Measurements from ENCODE around the gene PWP2. TPM values are rescaled to one million over a fixed set of nuclear protein-coding genes. Genes with fewer than 3 reads are reported as not detected.

Gene PWP2
- total RNA-seq, 1 experiment from 2014 or later = 6.8 TPM

- Histone ChIP-seq H3K4me3 (ENCODE audit: low read depth in 2 of 2, low read length in 2 of 2) (no peak overlapping the region), H3K36me3 (ENCODE audit: control insufficient read depth, insufficient read depth, low read length) (no peaks in the 10 kb centered on the region; the same call in none of the 2 replicates), H3K9me3 (ENCODE audit: control insufficient read depth, insufficient read depth, low read depth, low read length) (no peaks in the 10 kb centered on the region), H3K27ac (ENCODE audit: low read length) (no peak overlapping the region), H3K27me3 (ENCODE audit: control insufficient read depth, insufficient read depth, low read length) (no peaks in the 10 kb centered on the region), H3K4me1 (ENCODE audit: control insufficient read depth, insufficient read depth, low read length) (no peaks in the 10 kb centered on the region)
- BruUV-seq (replicated peaks) = no TSS peak
- intact Hi-C loops (cut with micrococcal nuclease; ENCODE audit: unreplicated experiment) (no loop called here), in situ Hi-C loops (cut with HindIII; ENCODE audit: low pct_unique_long_range_greater_than_20kb, low sequenced_read_pairs) (no loop called here)
- TF ChIP-seq CTCF (IDR thresholded peaks at IDR 0.05) (no peak), POLR2AphosphoS5 (IDR thresholded peaks at IDR 0.05; ENCODE audit: low read depth, low read length) (no peak), REST (IDR thresholded peaks at IDR 0.05; ENCODE audit: insufficient read depth in 1 of 2, low read depth in 2 of 2, low read length in 1 of 2) (no peak), TCF7L2 (IDR thresholded peaks at IDR 0.05; ENCODE audit: low read depth, low read length) (no peak), SIN3A (IDR thresholded peaks at IDR 0.05; ENCODE audit: borderline replicate concordance, insufficient read depth, low read depth, low read length) (no peak)
- DNase-seq (ENCODE audit: low read depth, low spot score) (no peak), ATAC-seq (no peak)
- POLR2A ChIA-PET = no interaction called here
- CTCF ChIA-PET = no interaction called here
Observed at GRCh38 chr21:44079446-44079845, 27.8 kb upstream of the PWP2 start.

GRCh38 chr21:44079846-44080245 lies 27.4 kb upstream of the PWP2 start:
- DNase-seq (ENCODE audit: low read depth, low spot score) (no peak), ATAC-seq (no peak)
- no peaks in the 10 kb centered on the region for H3K27me3 ChIP-seq (ENCODE audit: control insufficient read depth, insufficient read depth, low read length)
- TF ChIP-seq SIN3A (IDR thresholded peaks at IDR 0.05; ENCODE audit: borderline replicate concordance, insufficient read depth, low read depth, low read length) (no peak), CTCF (IDR thresholded peaks at IDR 0.05) (no peak), REST (IDR thresholded peaks at IDR 0.05; ENCODE audit: insufficient read depth in 1 of 2, low read depth in 2 of 2, low read length in 1 of 2) (no peak), TCF7L2 (IDR thresholded peaks at IDR 0.05; ENCODE audit: low read depth, low read length) (no peak), POLR2AphosphoS5 (IDR thresholded peaks at IDR 0.05; ENCODE audit: low read depth, low read length) (no peak)
- intact Hi-C loops (cut with micrococcal nuclease; ENCODE audit: unreplicated experiment) = no loop called here
- POLR2A ChIA-PET = no interaction called here
- no peak overlapping the region for H3K27ac ChIP-seq (ENCODE audit: low read length)
- in situ Hi-C loops (cut with HindIII; ENCODE audit: low pct_unique_long_range_greater_than_20kb, low sequenced_read_pairs) = no loop called here
- no peaks in the 10 kb centered on the region for H3K9me3 ChIP-seq (ENCODE audit: control insufficient read depth, insufficient read depth, low read depth, low read length)
- no peaks in the 10 kb centered on the region; the same call in none of the 2 replicates for H3K36me3 ChIP-seq (ENCODE audit: control insufficient read depth, insufficient read depth, low read length)
- no peaks in the 10 kb centered on the region for H3K4me1 ChIP-seq (ENCODE audit: control insufficient read depth, insufficient read depth, low read length)
- no peak overlapping the region for H3K4me3 ChIP-seq (ENCODE audit: low read depth in 2 of 2, low read length in 2 of 2)
- BruUV-seq (replicated peaks) = no TSS peak
- CTCF ChIA-PET = no interaction called here

Measured in Panc1 (cell line).